ENCODE data around the gene MCC.

The MCC gene

DNA sequence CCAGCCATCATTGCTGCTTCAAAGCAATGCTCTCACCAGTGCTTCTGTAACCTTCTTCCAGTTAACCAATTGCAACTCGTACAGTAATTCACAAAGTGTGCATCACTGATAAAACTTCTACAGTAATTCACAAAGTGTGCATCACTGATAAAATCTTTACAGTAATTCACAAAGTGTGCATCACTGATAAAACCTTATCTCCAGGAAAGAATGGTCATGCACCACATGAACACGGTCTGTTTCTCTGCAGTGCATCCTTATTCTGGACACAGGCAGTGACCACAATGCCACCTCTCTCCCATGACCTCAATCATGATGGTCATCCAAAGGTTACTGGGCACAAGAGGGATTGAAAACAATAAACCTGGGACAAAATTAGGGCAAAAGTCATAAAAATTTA is 207.1 kb downstream of the MCC start:
- Histone ChIP-seq H3K4me3 (ENCODE audit: low read depth in 1 of 2, low read length in 2 of 2) (no peak overlapping the region), H3K36me3 (ENCODE audit: control insufficient read depth in 1 of 2, insufficient read depth in 2 of 2, low read length in 2 of 2) (no peaks in the 10 kb centered on the region), H3K27ac (ENCODE audit: low read length) (no peak overlapping the region), H3K27me3 (ENCODE audit: low read depth, low read length) (no peaks in the 10 kb centered on the region), H3K9me3 (ENCODE audit: control insufficient read depth in 1 of 2, low read length in 2 of 2) (no peaks in the 10 kb centered on the region), H3K4me1 (ENCODE audit: control insufficient read depth in 1 of 2, insufficient read depth in 2 of 2, low read length in 2 of 2) (peaks cover 5 to 7% of the 10 kb centered on the region in 2 donors)

DNA sequence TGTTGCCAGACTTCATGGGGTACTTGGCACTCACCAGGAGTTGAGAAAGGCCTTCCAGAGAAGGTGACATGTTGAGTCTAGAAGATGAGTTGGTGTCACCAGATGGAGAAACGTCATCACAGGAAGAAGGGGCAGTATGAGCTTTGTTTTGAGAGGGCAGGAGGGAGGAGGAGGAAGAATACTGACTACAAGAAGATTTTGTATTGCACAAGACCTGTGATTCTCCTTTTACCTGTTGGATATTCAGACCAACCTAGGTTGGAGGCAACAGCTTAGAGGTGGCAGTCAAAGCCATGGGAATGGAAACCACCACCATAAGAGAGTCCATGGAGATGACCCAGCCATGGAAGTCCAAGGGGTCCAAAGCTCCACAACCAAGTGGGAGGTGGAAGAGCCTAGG is 207.7 kb downstream of the MCC start:
- Histone ChIP-seq H3K27me3 (ENCODE audit: low read depth, low read length) (no peaks in the 10 kb centered on the region), H3K27ac (ENCODE audit: low read length) (no peak overlapping the region), H3K36me3 (ENCODE audit: control insufficient read depth in 1 of 2, insufficient read depth in 2 of 2, low read length in 2 of 2) (no peaks in the 10 kb centered on the region), H3K4me3 (ENCODE audit: low read depth in 1 of 2, low read length in 2 of 2) (no peak overlapping the region), H3K9me3 (ENCODE audit: control insufficient read depth in 1 of 2, low read length in 2 of 2) (no peaks in the 10 kb centered on the region), H3K4me1 (ENCODE audit: control insufficient read depth in 1 of 2, insufficient read depth in 2 of 2, low read length in 2 of 2) (peaks cover 5 to 7% of the 10 kb centered on the region in 2 donors)

DNA sequence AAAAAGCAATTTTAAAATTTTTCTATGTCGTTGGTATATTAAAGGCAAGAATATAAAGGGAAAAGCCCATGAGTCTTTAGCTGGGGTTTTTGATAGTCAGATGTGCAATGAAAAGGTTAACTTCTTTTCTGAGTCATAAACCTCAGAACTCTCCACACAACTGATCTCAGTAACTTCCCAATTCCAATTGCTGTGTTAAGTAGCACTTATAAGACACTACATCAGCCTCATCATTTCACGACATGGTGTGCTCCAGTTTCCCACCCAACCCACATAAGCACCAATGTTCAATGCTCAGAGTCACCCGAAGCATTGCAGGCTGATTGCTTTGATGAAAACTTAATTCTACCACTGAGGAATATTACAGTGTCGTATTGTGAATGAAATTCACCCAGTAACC is 209.3 kb downstream of the MCC start:
- no peaks in the 10 kb centered on the region for H3K36me3 ChIP-seq (ENCODE audit: control insufficient read depth in 1 of 2, insufficient read depth in 2 of 2, low read length in 2 of 2)
- H3K4me1 ChIP-seq (ENCODE audit: control insufficient read depth in 1 of 2, insufficient read depth in 2 of 2, low read length in 2 of 2): peaks cover 5 to 12% of the 10 kb centered on the region in 2 donors
- H3K27me3 ChIP-seq (ENCODE audit: low read depth, low read length): no peaks in the 10 kb centered on the region
- no peaks in the 10 kb centered on the region for H3K9me3 ChIP-seq (ENCODE audit: control insufficient read depth in 1 of 2, low read length in 2 of 2)
- H3K4me3 ChIP-seq (ENCODE audit: low read depth in 1 of 2, low read length in 2 of 2): no peak overlapping the region
- H3K27ac ChIP-seq (ENCODE audit: low read length): no peak overlapping the region

DNA sequence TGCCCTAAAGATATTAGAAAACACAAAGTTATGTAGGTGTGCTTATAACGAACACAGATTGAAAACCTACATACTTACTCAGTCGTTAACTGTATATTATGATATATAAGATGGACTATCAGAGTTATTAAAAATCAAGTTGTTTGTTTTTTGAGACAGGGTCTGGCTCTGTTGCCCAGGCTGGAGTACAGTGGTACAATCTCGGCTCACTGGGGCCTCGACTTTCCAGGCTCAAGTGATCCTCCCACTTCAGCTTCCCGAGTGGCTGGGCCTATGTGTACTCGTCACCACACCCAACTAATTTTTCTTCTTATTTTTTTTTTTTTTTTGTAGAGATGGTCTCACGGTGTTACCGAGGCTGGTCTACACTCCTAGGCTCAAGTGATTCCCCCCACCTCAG is 211.8 kb downstream of the MCC start:
- Histone ChIP-seq H3K4me3 (ENCODE audit: low read depth in 1 of 2, low read length in 2 of 2) (no peak overlapping the region), H3K27ac (ENCODE audit: low read length) (no peak overlapping the region), H3K27me3 (ENCODE audit: low read depth, low read length) (no peaks in the 10 kb centered on the region), H3K4me1 (ENCODE audit: control insufficient read depth in 1 of 2, insufficient read depth in 2 of 2, low read length in 2 of 2) (peaks cover 0 to 5% of the 10 kb centered on the region in 2 donors), H3K36me3 (ENCODE audit: control insufficient read depth in 1 of 2, insufficient read depth in 2 of 2, low read length in 2 of 2) (no peaks in the 10 kb centered on the region), H3K9me3 (ENCODE audit: control insufficient read depth in 1 of 2, low read length in 2 of 2) (no peaks in the 10 kb centered on the region)

DNA sequence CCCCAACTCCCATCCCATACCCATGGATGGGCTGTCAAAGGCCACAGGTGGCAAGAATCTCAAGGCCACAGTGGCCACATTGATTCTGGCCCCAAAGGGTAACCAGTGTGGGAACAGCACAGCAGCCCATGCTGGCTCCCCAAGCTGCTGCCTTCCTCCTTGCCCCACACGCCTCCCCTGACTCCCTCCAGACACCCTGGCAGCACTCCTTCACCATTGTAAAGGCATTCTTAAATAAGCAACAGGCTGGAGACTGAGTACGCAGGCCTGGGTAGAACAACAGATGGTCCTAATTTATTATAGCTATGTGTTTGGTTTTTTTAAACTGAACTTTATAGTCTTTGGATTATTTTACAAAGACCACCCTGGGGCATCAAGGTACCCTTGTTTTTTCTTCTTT is 212.3 kb downstream of the MCC start:
- no peaks in the 10 kb centered on the region for H3K9me3 ChIP-seq (ENCODE audit: control insufficient read depth in 1 of 2, low read length in 2 of 2)
- no peak overlapping the region for H3K4me3 ChIP-seq (ENCODE audit: low read depth in 1 of 2, low read length in 2 of 2)
- no peak overlapping the region for H3K27ac ChIP-seq (ENCODE audit: low read length)
- H3K4me1 ChIP-seq (ENCODE audit: control insufficient read depth in 1 of 2, insufficient read depth in 2 of 2, low read length in 2 of 2): peaks cover 0 to 5% of the 10 kb centered on the region in 2 donors
- H3K36me3 ChIP-seq (ENCODE audit: control insufficient read depth in 1 of 2, insufficient read depth in 2 of 2, low read length in 2 of 2): no peaks in the 10 kb centered on the region
- H3K27me3 ChIP-seq (ENCODE audit: low read depth, low read length): no peaks in the 10 kb centered on the region

DNA sequence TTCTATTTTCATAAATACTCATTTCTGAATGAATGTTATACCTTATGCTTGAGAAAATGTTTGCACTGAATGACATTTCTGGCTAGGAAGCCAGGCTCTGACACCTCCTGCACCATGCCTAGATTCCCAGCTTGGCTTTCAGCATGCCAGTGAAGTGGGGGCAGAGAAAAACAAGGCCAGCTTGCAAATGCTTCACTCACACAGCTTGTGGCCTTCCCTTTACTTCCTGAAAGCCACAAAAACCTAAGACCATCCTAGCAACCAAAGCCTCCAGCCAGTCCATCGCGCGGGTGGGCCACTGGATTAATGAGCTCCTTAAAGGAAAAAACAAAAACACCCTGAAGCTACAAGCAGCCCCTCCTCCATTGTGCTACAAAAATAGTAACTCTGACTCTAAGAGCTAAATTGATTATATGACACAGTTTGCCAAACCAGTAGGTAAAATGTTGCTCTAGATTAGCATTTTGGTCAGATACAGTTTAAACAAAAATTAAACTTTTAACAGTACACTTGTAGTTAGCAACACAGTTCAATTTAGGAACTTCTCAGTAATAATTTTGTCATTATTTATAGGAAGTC is 213.3 kb downstream of the MCC start:
- Histone ChIP-seq H3K4me3 (ENCODE audit: low read depth in 1 of 2, low read length in 2 of 2) (no peak overlapping the region), H3K9me3 (ENCODE audit: control insufficient read depth in 1 of 2, low read length in 2 of 2) (no peaks in the 10 kb centered on the region), H3K27ac (ENCODE audit: low read length) (no peak overlapping the region), H3K36me3 (ENCODE audit: control insufficient read depth in 1 of 2, insufficient read depth in 2 of 2, low read length in 2 of 2) (no peaks in the 10 kb centered on the region), H3K27me3 (ENCODE audit: low read depth, low read length) (no peaks in the 10 kb centered on the region), H3K4me1 (ENCODE audit: control insufficient read depth in 1 of 2, insufficient read depth in 2 of 2, low read length in 2 of 2) (peaks cover 0 to 5% of the 10 kb centered on the region in 2 donors)

DNA sequence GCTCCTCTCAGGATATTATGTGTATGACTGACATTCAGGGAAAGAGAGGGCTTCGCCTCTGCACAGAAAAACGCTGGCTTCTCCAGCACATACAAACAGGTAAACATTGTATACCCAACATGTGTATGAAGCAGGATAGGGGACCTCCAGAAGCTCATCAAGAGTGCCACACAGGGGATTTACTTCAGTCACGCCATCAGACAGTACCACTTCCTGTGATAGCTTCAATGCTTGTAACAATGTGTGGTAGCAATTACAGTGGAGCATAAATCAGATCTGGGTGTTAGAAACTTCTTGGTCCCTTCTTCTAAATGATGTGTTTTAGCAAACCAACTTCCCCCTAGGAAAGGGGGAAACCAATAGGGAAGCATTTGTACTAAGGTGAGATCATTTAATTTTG is 214.3 kb downstream of the MCC start:
- H3K9me3 ChIP-seq (ENCODE audit: control insufficient read depth in 1 of 2, low read length in 2 of 2): no peaks in the 10 kb centered on the region
- peaks cover 0 to 5% of the 10 kb centered on the region in 2 donors for H3K4me1 ChIP-seq (ENCODE audit: control insufficient read depth in 1 of 2, insufficient read depth in 2 of 2, low read length in 2 of 2)
- H3K36me3 ChIP-seq (ENCODE audit: control insufficient read depth in 1 of 2, insufficient read depth in 2 of 2, low read length in 2 of 2): no peaks in the 10 kb centered on the region
- no peak overlapping the region for H3K4me3 ChIP-seq (ENCODE audit: low read depth in 1 of 2, low read length in 2 of 2)
- no peaks in the 10 kb centered on the region for H3K27me3 ChIP-seq (ENCODE audit: low read depth, low read length)
- H3K27ac ChIP-seq (ENCODE audit: low read length): no peak overlapping the region

DNA sequence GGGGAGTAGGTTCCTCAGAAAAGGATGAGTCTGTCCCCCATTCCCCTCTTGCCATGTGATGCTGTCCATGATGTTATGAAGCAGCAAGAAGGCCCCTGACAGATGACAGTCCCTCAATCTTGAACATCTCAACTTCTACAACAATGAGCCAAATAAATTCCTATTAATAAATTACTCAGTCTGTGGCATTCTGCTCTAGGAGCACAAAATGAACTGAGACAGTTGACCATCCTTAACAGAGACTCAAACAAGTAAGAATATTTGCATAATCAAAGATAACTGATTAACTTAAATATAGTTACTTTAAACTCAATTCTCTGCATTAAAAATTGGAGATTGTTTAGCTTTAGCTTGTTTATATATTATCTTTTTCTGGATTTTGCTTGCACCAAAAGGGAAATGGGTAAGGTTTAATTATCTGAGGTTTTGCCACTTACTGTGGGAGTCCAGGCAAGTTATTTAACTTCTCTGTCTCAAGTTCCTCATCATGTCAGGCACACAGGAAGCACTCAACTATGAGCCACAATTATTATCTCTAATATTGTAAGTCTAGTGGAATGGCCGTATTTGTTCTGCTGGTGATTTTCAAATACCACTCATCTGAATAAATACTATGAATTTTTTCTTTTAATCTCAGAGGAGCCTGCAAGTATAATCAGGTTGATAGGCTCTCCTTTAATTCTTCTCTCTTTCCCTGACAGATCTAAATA is 216.4 kb downstream of the MCC start:
- Histone ChIP-seq H3K27me3 (ENCODE audit: low read depth, low read length) (no peaks in the 10 kb centered on the region), H3K4me1 (ENCODE audit: control insufficient read depth in 1 of 2, insufficient read depth in 2 of 2, low read length in 2 of 2) (peaks cover 0 to 5% of the 10 kb centered on the region in 2 donors), H3K9me3 (ENCODE audit: control insufficient read depth in 1 of 2, low read length in 2 of 2) (no peaks in the 10 kb centered on the region), H3K27ac (ENCODE audit: low read length) (no peak overlapping the region), H3K4me3 (ENCODE audit: low read depth in 1 of 2, low read length in 2 of 2) (no peak overlapping the region), H3K36me3 (ENCODE audit: control insufficient read depth in 1 of 2, insufficient read depth in 2 of 2, low read length in 2 of 2) (no peaks in the 10 kb centered on the region)

DNA sequence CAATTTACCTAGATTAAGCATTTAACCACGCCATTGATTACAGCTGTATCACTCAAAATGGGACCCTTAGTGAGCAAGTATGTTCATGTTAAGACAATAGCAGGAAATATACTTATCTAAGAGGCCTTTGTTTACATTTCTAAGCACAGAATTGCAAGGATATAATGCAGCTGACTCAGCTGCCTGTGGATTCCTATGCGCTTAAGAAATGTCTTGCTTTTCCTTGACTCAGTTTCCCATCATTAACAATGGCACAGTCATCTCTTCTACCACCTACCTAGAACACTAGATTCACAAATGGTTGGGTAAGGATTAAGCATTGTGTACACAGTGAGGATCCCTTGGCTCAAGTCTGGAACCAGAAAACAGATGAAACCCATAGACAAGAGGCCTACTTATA is 217.2 kb downstream of the MCC start:
- no peaks in the 10 kb centered on the region for H3K36me3 ChIP-seq (ENCODE audit: control insufficient read depth in 1 of 2, insufficient read depth in 2 of 2, low read length in 2 of 2)
- no peaks in the 10 kb centered on the region for H3K9me3 ChIP-seq (ENCODE audit: control insufficient read depth in 1 of 2, low read length in 2 of 2)
- H3K4me3 ChIP-seq (ENCODE audit: low read depth in 1 of 2, low read length in 2 of 2): no peak overlapping the region
- H3K4me1 ChIP-seq (ENCODE audit: control insufficient read depth in 1 of 2, insufficient read depth in 2 of 2, low read length in 2 of 2): peaks cover 0 to 5% of the 10 kb centered on the region in 2 donors
- no peak overlapping the region for H3K27ac ChIP-seq (ENCODE audit: low read length)
- H3K27me3 ChIP-seq (ENCODE audit: low read depth, low read length): no peaks in the 10 kb centered on the region

DNA sequence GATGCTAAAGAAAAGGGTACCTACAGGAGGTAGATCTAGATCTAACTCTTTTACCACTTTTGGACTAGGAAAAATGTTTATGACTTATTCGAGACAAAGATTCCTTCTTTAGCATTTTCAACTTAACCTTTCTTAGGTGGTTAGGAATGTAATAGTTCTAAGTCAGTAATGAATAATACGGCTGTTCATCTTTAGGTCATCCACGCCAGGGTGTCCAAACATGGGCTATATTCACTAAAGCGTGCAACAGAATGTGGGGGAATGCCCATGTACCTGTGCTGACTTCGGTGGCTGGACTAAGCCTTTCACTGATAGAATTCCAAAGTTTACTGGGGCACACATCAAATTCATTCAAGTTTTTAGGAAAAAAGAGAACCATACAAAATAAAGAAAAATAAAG is 218.2 kb downstream of the MCC start:
- H3K4me3 ChIP-seq (ENCODE audit: low read depth in 1 of 2, low read length in 2 of 2): no peak overlapping the region
- peaks cover 0 to 4% of the 10 kb centered on the region in 2 donors for H3K4me1 ChIP-seq (ENCODE audit: control insufficient read depth in 1 of 2, insufficient read depth in 2 of 2, low read length in 2 of 2)
- no peak overlapping the region for H3K27ac ChIP-seq (ENCODE audit: low read length)
- no peaks in the 10 kb centered on the region for H3K27me3 ChIP-seq (ENCODE audit: low read depth, low read length)
- no peaks in the 10 kb centered on the region for H3K9me3 ChIP-seq (ENCODE audit: control insufficient read depth in 1 of 2, low read length in 2 of 2)
- no peaks in the 10 kb centered on the region for H3K36me3 ChIP-seq (ENCODE audit: control insufficient read depth in 1 of 2, insufficient read depth in 2 of 2, low read length in 2 of 2)

DNA sequence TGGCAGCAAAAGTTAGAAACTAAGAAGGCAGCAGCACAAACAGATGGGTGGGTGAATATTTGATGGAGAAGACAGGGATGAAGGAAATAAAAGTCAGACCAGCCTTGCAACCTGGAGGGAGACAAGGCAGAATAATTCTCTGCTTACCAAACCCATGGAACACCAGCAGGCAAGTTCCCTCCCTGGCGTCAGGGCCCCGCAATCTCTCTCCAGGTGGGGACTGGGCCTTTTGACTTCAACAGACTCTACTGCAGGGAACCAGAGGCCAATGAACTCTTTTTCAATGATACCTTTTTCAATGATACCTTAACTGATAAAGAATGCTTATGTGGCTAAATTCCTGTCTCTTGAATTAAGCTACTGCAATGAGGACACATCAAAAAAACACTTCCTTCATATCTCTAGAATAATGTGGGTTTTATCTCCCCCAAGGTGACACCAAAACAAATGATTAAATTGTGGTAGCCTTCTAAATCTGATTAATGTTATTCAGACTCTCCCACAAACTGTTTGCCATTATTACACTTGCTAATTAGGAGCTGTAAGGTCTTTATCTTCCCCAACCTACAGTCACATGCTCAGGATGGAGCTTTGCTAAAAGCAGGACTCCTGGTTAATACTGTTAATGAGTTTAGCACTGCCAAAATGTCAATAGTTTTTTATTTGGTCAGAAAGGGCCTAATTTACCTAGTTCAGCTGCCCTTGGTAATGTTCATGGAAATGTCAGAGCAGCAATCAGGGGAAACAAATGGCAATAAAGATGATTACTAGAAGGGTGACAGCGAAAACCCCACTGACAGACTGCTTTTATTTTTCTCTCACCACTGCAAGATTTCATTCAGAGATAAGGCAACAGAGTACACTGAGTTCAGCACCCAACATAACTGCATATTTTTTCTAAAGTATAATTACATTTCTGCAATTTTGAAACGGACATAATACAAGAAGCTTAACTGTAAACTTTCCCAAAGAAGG is 218.9 kb downstream of the MCC start:
- Histone ChIP-seq H3K4me3 (ENCODE audit: low read depth in 1 of 2, low read length in 2 of 2) (no peak overlapping the region), H3K4me1 (ENCODE audit: control insufficient read depth in 1 of 2, insufficient read depth in 2 of 2, low read length in 2 of 2) (no peaks in the 10 kb centered on the region), H3K36me3 (ENCODE audit: control insufficient read depth in 1 of 2, insufficient read depth in 2 of 2, low read length in 2 of 2) (no peaks in the 10 kb centered on the region), H3K27ac (ENCODE audit: low read length) (no peak overlapping the region), H3K27me3 (ENCODE audit: low read depth, low read length) (no peaks in the 10 kb centered on the region), H3K9me3 (ENCODE audit: control insufficient read depth in 1 of 2, low read length in 2 of 2) (no peaks in the 10 kb centered on the region)
